AG09309 (cell line): Measurements from ENCODE around the gene NKX1-1.

ENCODE experiments used
- DNase-seq: peaks from one replicate; pipeline ENCODE4 v3.0.0-alpha.2; 2010; ENCODE audit warnings: low read depth
- H3K4me3 ChIP-seq: 2 replicates; pipeline ENCODE4 v1.5.1; 2011; ENCODE audit warnings: mild to moderate bottlenecking, low read depth, low read length, moderate library complexity; ENCODE audit not compliant: control insufficient read depth
- CTCF ChIP-seq: IDR thresholded peaks from 2 replicates; pipeline ENCODE4 v1.5.1; 2011; ENCODE audit warnings: mild to moderate bottlenecking, low read depth, low read length, inconsistent platforms; ENCODE audit not compliant: insufficient read depth, control insufficient read depth; ENCODE audit errors: missing control alignments

The NKX1-1 gene

GRCh38 chr4:1406394-1406980, at the start of gene NKX1-1:
TSS of gene NKX1-1 (minus strand) at chr4:1406442. CDS start at chr4:1406442, 0 bp downstream.
- no peak for TF ChIP-seq CTCF
- no peak within 1 kb of the TSS for H3K4me3 ChIP-seq
- no peak for DNase-seq

- no peak for TF ChIP-seq CTCF
These were observed 47.5 kb upstream of the NKX1-1 start for GRCh38 chr4:1453731-1454130.

GRCh38 chr4:1452431-1453051, 46.3 kb upstream of the NKX1-1 start:
- DNase-seq = no peak
- no peak overlapping the region for H3K4me3 ChIP-seq
- no peak for TF ChIP-seq CTCF

More at GRCh38 chr4:1453731-1454130, 47.5 kb upstream of the NKX1-1 start:
- H3K4me3 ChIP-seq = no peak overlapping the region
- no peak for DNase-seq

GRCh38 chr4:1451752-1452122, 45.5 kb upstream of the NKX1-1 start:
- no peak for DNase-seq
- no peak for TF ChIP-seq CTCF
- no peak overlapping the region for H3K4me3 ChIP-seq

- no peak overlapping the region for H3K4me3 ChIP-seq
- no peak for TF ChIP-seq CTCF
- no peak for DNase-seq
These were observed 45.0 kb upstream of the NKX1-1 start for GRCh38 chr4:1451106-1451751.

- no peak for DNase-seq
- H3K4me3 ChIP-seq = no peak overlapping the region
- TF ChIP-seq CTCF = no peak
These were observed 43.8 kb upstream of the NKX1-1 start for GRCh38 chr4:1449833-1450741.
